Measurements from ENCODE around the gene LDB2.
"Not testable (repeated sequence)": the region's sequence is repeated elsewhere in the genome, so short reads cannot be mapped to it uniquely, and the experiment has no call there.

The LDB2 gene

DNA sequence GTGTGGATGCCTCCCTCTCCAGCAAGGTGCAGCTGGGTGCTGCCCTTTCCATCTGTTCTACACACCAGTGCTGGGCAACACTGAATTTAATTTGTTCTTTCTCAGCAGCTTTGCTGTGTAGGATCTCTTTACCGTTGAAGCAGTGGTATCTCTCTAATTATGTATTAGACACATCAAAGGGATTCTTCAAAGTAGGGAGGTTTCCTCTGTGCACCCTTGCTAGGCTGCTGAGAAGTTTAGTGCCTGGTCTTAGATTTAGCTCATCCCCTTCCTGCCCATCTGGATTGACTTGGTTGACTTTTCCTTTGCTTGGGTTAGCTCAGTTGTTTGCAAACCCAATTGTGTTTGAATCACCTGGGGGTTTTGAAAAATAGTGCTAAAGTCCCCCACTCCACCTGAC, 27.8 kb upstream of the LDB2 start:
- H3K4me3 ChIP-seq (ENCODE audit: low read depth, low read length) = no peak overlapping the region
- no peak for DNase-seq (ENCODE audit: low read depth)
- TF ChIP-seq, protein P1, sequence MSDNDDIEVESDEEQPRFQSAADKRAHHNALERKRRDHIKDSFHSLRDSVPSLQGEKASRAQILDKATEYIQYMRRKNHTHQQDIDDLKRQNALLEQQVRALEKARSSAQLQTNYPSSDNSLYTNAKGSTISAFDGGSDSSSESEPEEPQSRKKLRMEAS (IDR thresholded peaks at IDR 0.05; ENCODE audit: low read depth, low read length) = no peak
- no peak for TF ChIP-seq CTCF (IDR thresholded peaks at IDR 0.05; ENCODE audit: low read depth, low read length)
- no peak for TF ChIP-seq MYC (IDR thresholded peaks at IDR 0.05; ENCODE audit: low read depth, low read length)
- TF ChIP-seq POLR2A (IDR thresholded peaks at IDR 0.05; ENCODE audit: extremely low read depth, insufficient read length) = no peak

DNA sequence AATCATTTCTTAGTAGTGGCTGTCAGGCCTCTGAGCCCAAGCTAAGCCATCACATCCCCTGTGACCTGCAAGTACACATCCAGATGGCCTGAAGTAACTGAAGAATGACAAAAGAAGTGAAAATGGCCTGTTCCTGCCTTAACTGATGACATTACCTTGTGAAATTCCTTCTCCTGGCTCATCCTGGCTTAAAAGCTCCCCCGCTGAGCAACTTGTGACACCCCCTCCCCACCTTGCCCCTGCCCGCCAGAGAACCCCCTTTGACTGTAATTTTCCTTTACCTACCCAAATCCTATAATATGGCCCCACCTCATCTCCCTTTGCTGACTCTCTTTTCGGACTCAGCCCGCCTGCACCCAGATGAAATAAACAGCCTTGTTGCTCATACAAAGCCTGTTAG, 20.3 kb upstream of the LDB2 start:
- DNase-seq (ENCODE audit: low read depth); H3K4me3 ChIP-seq (ENCODE audit: low read depth, low read length): not testable (repeated sequence)

GRCh38 chr4:16916719-16917337, 18.4 kb upstream of the LDB2 start:
- H3K4me3 ChIP-seq (ENCODE audit: low read depth, low read length) = no peak overlapping the region
- peak; percentile 79 for DNase-seq (ENCODE audit: low read depth)
- TF ChIP-seq, protein P1 (IDR thresholded peaks at IDR 0.05; ENCODE audit: low read depth, low read length) = no peak
- TF ChIP-seq CTCF (IDR thresholded peaks at IDR 0.05; ENCODE audit: low read depth, low read length) (peak; percentile 100), MYC (IDR thresholded peaks at IDR 0.05; ENCODE audit: low read depth, low read length) (no peak)

GRCh38 chr4:16916031-16916430, 17.6 kb upstream of the LDB2 start:
- no peak for TF ChIP-seq POLR2A (IDR thresholded peaks at IDR 0.05; ENCODE audit: extremely low read depth, insufficient read length)
- no peak for TF ChIP-seq CTCF (IDR thresholded peaks at IDR 0.05; ENCODE audit: low read depth, low read length)
- TF ChIP-seq, protein P1 (IDR thresholded peaks at IDR 0.05; ENCODE audit: low read depth, low read length) = no peak
- TF ChIP-seq MYC (IDR thresholded peaks at IDR 0.05; ENCODE audit: low read depth, low read length) = no peak
- no peak for DNase-seq (ENCODE audit: low read depth)
- no peak overlapping the region for H3K4me3 ChIP-seq (ENCODE audit: low read depth, low read length)

- TF ChIP-seq POLR2A (IDR thresholded peaks at IDR 0.05; ENCODE audit: extremely low read depth, insufficient read length) (no peak), MYC (IDR thresholded peaks at IDR 0.05; ENCODE audit: low read depth, low read length) (no peak), CTCF (IDR thresholded peaks at IDR 0.05; ENCODE audit: low read depth, low read length) (no peak)
- TF ChIP-seq, protein P1 (IDR thresholded peaks at IDR 0.05; ENCODE audit: low read depth, low read length) = no peak
- H3K4me3 ChIP-seq (ENCODE audit: low read depth, low read length) = no peak overlapping the region
- DNase-seq (ENCODE audit: low read depth) = peak; percentile 26
Measured at GRCh38 chr4:16914208-16914607, 15.8 kb upstream of the LDB2 start.

GRCh38 chr4:16912896-16913295, 14.5 kb upstream of the LDB2 start:
- H3K4me3 ChIP-seq (ENCODE audit: low read depth, low read length) = no peak overlapping the region
- no peak for TF ChIP-seq POLR2A (IDR thresholded peaks at IDR 0.05; ENCODE audit: extremely low read depth, insufficient read length)
- TF ChIP-seq, protein P1 (IDR thresholded peaks at IDR 0.05; ENCODE audit: low read depth, low read length) = no peak
- TF ChIP-seq MYC (IDR thresholded peaks at IDR 0.05; ENCODE audit: low read depth, low read length) = no peak
- TF ChIP-seq CTCF (IDR thresholded peaks at IDR 0.05; ENCODE audit: low read depth, low read length) = no peak
- no peak for DNase-seq (ENCODE audit: low read depth)
